ENCODE data around the gene CYB561D2.
A peak's percentile ranks its signal among the peaks of the same experiment; 100 is the strongest.

Gene CYB561D2

GRCh38 chr3:50347187-50347813, 3.4 kb upstream of the CYB561D2 start:
- no peak overlapping the region for H2AFZ ChIP-seq (ENCODE audit: low read length)
- H3K36me3 ChIP-seq (replicated peaks; ENCODE audit: insufficient read depth, low read length): no peaks in the 10 kb centered on the region
- no peaks in the 10 kb centered on the region for H3K9me2 ChIP-seq (replicated peaks; ENCODE audit: insufficient read depth, low read length)
- H3K79me2 ChIP-seq (ENCODE audit: low read length): peaks cover 30% of the 10 kb centered on the region
- no peak overlapping the region for H3K9ac ChIP-seq (ENCODE audit: low read length)
- no peak overlapping the region for H3K4me3 ChIP-seq (ENCODE audit: low read length)
- no peak overlapping the region for H3K27ac ChIP-seq (ENCODE audit: low read length)
- 0 out of 2 replicates have a peak, but pooled peaks cover 2% of the 10 kb centered on the region for H3F3A ChIP-seq (ENCODE audit: insufficient read depth, low read length)
- no peak for TF ChIP-seq EZH2phosphoT487 (IDR thresholded peaks at IDR 0.05; ENCODE audit: low read length)
- peak; percentile 55 for TF ChIP-seq CTCF (IDR thresholded peaks at IDR 0.05; ENCODE audit: low read length)
- TF ChIP-seq EZH2 (optimal IDR thresholded peaks at IDR 0.05; ENCODE audit: low read depth, low read length): no peak
- H3K9me3 ChIP-seq (replicated peaks; ENCODE audit: insufficient read depth, low read length): no peaks in the 10 kb centered on the region
- H3K4me2 ChIP-seq (ENCODE audit: low read depth, low read length): no peak overlapping the region
- H3K4me1 ChIP-seq (ENCODE audit: low read length): peaks cover 23% of the 10 kb centered on the region; the same call in 1 of the 2 replicates
- peak; percentile 78 for DNase-seq
- no peaks in the 10 kb centered on the region for H4K20me1 ChIP-seq (ENCODE audit: insufficient read depth, low read length)
- H3K27me3 ChIP-seq (replicated peaks; ENCODE audit: insufficient read depth, low read length): no peaks in the 10 kb centered on the region

- TF ChIP-seq CTCF (IDR thresholded peaks at IDR 0.05; ENCODE audit: low read length) (no peak), EZH2phosphoT487 (IDR thresholded peaks at IDR 0.05; ENCODE audit: low read length) (no peak), EZH2 (optimal IDR thresholded peaks at IDR 0.05; ENCODE audit: low read depth, low read length) (no peak)
- Histone ChIP-seq H3F3A (ENCODE audit: insufficient read depth, low read length) (0 out of 2 replicates have a peak, but pooled peaks cover 8% of the 10 kb centered on the region), H3K27me3 (replicated peaks; ENCODE audit: insufficient read depth, low read length) (no peaks in the 10 kb centered on the region), H3K9ac (ENCODE audit: low read length) (peak overlapping the region; percentile 82), H3K9me3 (replicated peaks; ENCODE audit: insufficient read depth, low read length) (no peaks in the 10 kb centered on the region), H2AFZ (ENCODE audit: low read length) (peak overlapping the region; percentile 87), H3K4me3 (ENCODE audit: low read length) (peak overlapping the region; percentile 81), H3K4me2 (ENCODE audit: low read depth, low read length) (peak overlapping the region; percentile 99), H3K79me2 (ENCODE audit: low read length) (peaks cover 53% of the 10 kb centered on the region), H4K20me1 (ENCODE audit: insufficient read depth, low read length) (no peaks in the 10 kb centered on the region), H3K9me2 (replicated peaks; ENCODE audit: insufficient read depth, low read length) (no peaks in the 10 kb centered on the region), H3K4me1 (ENCODE audit: low read length) (peaks cover 21% of the 10 kb centered on the region; the same call in 1 of the 2 replicates), H3K36me3 (replicated peaks; ENCODE audit: insufficient read depth, low read length) (no peaks in the 10 kb centered on the region), H3K27ac (ENCODE audit: low read length) (peak overlapping the region; percentile 74; the same call in 1 of the 2 replicates)
- no peak for DNase-seq
These were observed 492 bp upstream of the CYB561D2 start for GRCh38 chr3:50350213-50350526.

GRCh38 chr3:50351323-50351697, 648 bp downstream of the CYB561D2 start:
- H3K27me3 ChIP-seq (replicated peaks; ENCODE audit: insufficient read depth, low read length): no peaks in the 10 kb centered on the region
- H3K36me3 ChIP-seq (replicated peaks; ENCODE audit: insufficient read depth, low read length): peaks cover 4% of the 10 kb centered on the region; the same call in 1 of the 2 replicates
- H3F3A ChIP-seq (ENCODE audit: insufficient read depth, low read length): 0 out of 2 replicates have a peak, but pooled peaks cover 8% of the 10 kb centered on the region
- H2AFZ ChIP-seq (ENCODE audit: low read length): peak overlapping the region; percentile 87; the same call in 1 of the 2 replicates
- H3K4me3 ChIP-seq (ENCODE audit: low read length): peak overlapping the region; percentile 81
- peaks cover 18% of the 10 kb centered on the region for H3K4me1 ChIP-seq (ENCODE audit: low read length)
- H3K9me3 ChIP-seq (replicated peaks; ENCODE audit: insufficient read depth, low read length): no peaks in the 10 kb centered on the region
- peak overlapping the region; percentile 82 for H3K9ac ChIP-seq (ENCODE audit: low read length)
- H3K4me2 ChIP-seq (ENCODE audit: low read depth, low read length): peak overlapping the region; percentile 99
- peaks cover 65% of the 10 kb centered on the region for H3K79me2 ChIP-seq (ENCODE audit: low read length)
- TF ChIP-seq EZH2phosphoT487 (IDR thresholded peaks at IDR 0.05; ENCODE audit: low read length): no peak
- no peak for TF ChIP-seq EZH2 (optimal IDR thresholded peaks at IDR 0.05; ENCODE audit: low read depth, low read length)
- no peak for TF ChIP-seq CTCF (IDR thresholded peaks at IDR 0.05; ENCODE audit: low read length)
- H4K20me1 ChIP-seq (ENCODE audit: insufficient read depth, low read length): no peaks in the 10 kb centered on the region
- no peak overlapping the region for H3K27ac ChIP-seq (ENCODE audit: low read length)
- DNase-seq: no peak
- no peaks in the 10 kb centered on the region for H3K9me2 ChIP-seq (replicated peaks; ENCODE audit: insufficient read depth, low read length)

All from MM.1S (cell line).